Adipose tissue (tissue), 3 donors: ENCODE measurements around the gene PRAMEF11. TPM values are rescaled to one million over a fixed set of nuclear protein-coding genes. Genes with fewer than 3 reads are reported as not detected.
"Not testable (repeated sequence)": the region's sequence is repeated elsewhere in the genome, so short reads cannot be mapped to it uniquely, and the experiment has no call there.

ENCODE experiments used
- H3K27ac ChIP-seq: one replicate; pipeline ENCODE4 v1.5.1; 2013; ENCODE audit warnings: low read depth, low read length
- WGBS, 3 donors: extraction: QIAGEN DNeasy Blood & Tissue Kit; methylation state at CpG; one replicate each; pipeline ENCODE4 v1.1.7; 2013; 5-methylcytosine and 5-hydroxymethylcytosine counted together
- polyA plus RNA-seq, 3 donors: library from polyadenylated mRNA; stranded (reverse); fragments of 200-250 nt; gene quantifications; one replicate each; pipeline ENCODE4 v1.2.3, GENCODE V29; 2013
- donor health status: healthy with polysubstance abuse.
- donor health status: Bipolar disorder and iron deficiency.
- donor health status: healthy.

PRAMEF11 gene
- not detected for polyA plus RNA-seq

DNA sequence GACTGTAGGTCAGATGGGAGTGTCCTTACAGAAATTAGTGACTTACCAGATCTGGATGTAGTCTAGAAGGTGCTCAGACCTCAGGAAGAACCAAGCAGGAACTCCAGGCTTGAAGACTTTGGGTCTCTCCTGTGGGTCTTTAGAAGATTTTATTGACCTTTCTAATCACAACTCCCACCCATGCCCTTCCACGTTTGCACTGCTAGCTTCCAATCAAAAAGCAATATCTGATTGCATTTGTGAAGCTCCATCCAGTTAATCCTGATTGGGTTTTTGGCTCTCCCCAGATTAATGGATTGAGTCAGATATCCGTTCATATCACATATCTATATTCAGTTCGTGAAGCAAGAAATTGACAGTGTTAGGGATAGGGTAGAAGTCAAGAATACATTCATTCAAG is at the start of gene PRAMEF11:
Gene PRAMEF11 (minus strand): TSS at position 101 of the 400 bp plus-strand sequence. CDS start 2,621 bp downstream, outside the sequence.
- 39 to 65% (median 63%) methylated on average over 3 of the region's 3 CpGs for WGBS, 3 donors
- H3K27ac ChIP-seq = not testable (repeated sequence)

DNA sequence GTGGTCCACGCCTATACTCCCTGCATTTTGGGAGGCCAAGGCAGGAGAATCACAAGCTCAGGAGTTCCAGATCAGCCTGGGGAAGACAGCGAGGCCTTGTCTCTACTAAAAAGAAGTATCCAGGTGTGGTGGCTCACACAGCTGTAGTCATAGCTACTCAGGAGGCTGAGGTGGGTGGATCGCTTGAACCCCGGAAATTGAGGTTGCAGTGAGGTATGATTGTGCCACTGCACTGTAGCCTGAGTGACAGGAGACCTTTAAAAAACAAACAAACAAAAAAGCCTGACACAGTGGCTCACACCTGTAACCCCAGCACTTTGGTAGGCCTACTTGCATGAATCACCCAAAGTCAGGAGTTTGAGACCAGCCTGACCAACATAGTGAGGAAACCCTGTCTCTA is 47.2 kb upstream of the PRAMEF11 start:
- WGBS, 3 donors = 84 to 89% (median 87%) methylated on average over 2 to 3 of the region's 4 CpGs
- not testable (repeated sequence) for H3K27ac ChIP-seq

DNA sequence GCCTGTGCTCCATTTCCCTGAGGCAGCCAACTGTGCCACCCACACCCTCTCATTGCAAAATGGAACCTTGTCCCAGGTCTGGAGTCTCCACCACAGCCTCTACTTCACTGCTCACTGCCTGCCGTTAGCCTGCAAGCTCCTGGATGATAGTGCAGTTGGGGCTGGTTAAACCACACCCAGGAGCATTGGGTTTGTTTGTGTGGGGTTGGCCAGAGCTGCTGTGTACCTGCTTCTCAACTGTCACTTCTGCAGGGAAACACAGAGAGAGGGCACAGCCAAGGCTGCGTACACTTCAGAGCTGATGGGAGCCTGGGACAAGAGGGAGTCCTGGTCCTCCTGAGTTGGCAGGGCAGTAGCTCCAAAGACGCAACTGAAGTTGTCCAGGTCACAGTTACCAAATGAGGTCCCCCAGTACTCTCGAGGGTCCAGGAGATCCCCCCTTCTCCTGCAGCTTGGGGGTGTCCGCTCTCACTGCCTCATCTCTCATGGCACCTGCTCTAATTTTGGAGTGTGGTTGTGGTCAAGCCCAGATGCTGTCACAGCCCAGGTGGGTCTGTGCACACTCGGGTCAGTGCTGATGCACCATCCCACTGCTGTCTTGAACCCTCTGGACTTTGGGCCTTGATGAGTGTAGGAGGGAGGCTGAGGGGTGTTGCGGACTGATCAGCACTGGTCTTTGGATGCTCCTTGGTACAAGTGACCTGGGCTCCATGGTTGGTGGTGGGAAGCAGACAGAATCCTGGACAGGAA is 32.1 kb upstream of the PRAMEF11 start:
- H3K27ac ChIP-seq = not testable (repeated sequence)
- WGBS, 3 donors = 78 to 86% (median 85%) methylated on average over 4 of the region's 7 CpGs

DNA sequence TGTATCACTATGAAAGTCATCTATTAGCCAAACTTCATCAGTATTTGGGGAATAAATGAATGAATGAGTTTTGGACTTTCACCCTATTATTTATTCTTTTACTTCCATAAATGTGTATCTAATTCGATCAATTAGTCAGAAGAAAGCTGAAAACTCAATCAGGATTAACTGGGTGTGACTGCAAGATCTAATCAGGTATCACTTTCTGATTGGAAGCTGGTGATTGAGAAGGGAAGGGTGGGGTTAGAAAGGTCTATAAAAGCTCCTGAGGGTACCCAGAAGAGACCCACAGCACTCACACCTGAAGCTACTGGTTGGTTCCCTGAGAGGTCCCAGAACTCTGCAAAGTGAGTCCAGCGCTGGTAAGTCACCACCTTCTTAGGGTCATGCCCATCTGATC is 25.6 kb upstream of the PRAMEF11 start, which contains the start of gene PRAMEF2:
Gene PRAMEF2 (plus strand): TSS at position 301 of the 400 bp plus-strand sequence. CDS start 1,924 bp downstream, outside the sequence.
- 65 to 78% (median 78%) methylated on average over 1 to 2 of the region's 2 CpGs for WGBS, 3 donors
- not testable (repeated sequence) for H3K27ac ChIP-seq

DNA sequence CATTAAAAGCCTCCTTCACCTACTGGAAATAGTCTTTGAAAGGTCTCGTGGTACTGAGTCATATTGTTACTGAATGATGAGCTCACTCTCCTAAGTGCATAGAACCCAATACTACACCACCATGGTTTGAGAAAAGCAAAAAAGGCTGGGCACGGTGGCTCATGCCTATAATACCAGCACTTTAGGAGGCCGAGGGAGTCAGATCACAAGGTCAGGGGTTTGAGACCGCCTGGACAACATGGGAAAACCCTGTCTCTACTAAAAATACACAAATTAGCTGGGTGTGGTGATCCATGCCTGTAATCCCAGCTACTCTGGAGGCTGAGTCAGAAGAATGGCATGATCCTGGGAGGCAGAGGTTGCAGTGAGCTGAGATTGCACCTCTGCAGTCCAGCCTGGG is 20.6 kb upstream of the PRAMEF11 start:
- no peak overlapping the region for H3K27ac ChIP-seq
- WGBS, 3 donors = 48 to 68% (median 66%) methylated on average over 4 of the region's 4 CpGs

DNA sequence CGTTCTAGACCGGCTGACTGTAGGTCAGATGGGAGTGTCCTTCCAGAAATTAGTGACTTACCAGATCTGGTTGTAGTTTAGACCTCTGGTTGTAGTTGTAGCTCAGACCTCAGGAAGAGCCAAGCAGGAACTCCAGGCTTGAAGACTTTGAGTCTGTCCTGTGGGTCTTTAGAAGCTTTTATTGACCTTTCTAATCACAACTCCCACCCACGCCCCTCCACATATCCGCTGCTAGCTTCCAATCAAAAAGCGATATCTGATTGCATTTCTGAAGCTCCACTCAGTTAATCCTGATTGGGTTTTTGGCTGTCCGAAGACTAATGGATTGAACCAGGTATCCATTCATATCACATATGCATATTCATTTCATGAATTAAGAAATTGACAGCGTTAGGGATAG is 17.4 kb upstream of the PRAMEF11 start, which contains the start of gene HNRNPCL1:
Gene HNRNPCL1 (minus strand): TSS at position 101 of the 400 bp plus-strand sequence. CDS start 431 bp downstream, outside the sequence.
- WGBS, 3 donors = 78 to 90% (median 88%) methylated on average over 7 of the region's 7 CpGs
- H3K27ac ChIP-seq = not testable (repeated sequence)

DNA sequence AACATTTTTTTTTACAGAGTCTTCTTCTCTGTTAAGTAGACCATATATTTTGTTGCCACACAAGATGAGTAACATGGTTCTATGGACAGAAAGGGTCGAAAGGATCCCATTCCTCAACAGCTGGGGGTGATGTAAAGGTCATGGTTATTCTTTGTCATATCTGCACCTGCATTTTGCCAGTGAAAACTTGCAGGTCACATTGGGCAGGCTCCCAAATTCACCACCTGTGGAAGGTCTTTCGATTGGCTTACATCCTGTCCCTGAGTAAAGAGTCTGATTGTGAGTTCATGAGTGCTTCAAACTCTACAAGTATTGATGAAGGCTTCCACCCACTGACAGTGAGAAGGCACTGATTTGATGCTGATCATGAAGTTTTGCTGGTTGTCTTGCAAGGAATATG is 2.0 kb upstream of the PRAMEF11 start:
- H3K27ac ChIP-seq = not testable (repeated sequence)
- WGBS, 3 donors = 51 to 55% (median 55%) methylated on average over 2 of the region's 2 CpGs

DNA sequence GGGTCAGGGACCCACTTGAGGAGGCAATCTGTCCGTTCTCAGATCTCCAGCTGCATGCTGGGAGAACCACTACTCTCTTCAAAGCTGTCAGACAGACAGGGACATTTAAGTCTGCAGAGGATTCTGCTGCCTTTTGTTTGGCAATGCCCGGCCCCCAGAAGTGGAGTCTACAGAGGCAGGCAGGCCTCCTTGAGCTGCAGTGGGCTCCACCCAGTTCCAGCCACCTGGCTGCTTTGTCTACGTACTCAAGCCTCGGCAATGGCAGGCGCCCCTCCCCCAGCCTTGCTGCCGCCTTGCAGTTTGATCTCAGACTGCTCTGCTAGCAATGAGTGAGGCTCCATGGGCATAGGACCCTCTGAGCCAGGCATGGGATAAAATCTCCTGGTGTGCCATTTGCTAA is 12.1 kb downstream of the PRAMEF11 start:
- H3K27ac ChIP-seq = not testable (repeated sequence)
- WGBS, 3 donors = 68 to 76% (median 72%) methylated on average over 6 of the region's 6 CpGs

DNA sequence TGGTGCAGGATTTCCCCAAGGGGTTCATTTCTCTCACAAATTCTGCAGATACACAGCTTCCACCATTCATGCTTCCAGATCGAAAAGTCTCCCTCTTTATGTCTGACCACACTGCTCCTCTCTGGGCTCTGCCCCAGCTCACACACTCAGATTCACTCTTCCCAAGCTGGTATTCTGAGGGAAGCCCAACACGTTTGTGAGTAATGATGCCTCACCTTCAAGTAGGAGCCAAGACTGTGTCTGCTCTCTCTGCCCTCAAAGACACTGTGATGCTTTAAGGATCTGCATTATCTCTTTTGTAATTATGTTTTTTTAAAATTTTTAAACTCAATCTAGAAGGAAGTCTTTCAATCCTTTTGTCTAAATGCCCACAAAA is 19.8 kb downstream of the PRAMEF11 start:
- no peak overlapping the region for H3K27ac ChIP-seq
- WGBS, 3 donors = 41 to 56% (median 56%) methylated on average over 2 of the region's 2 CpGs

DNA sequence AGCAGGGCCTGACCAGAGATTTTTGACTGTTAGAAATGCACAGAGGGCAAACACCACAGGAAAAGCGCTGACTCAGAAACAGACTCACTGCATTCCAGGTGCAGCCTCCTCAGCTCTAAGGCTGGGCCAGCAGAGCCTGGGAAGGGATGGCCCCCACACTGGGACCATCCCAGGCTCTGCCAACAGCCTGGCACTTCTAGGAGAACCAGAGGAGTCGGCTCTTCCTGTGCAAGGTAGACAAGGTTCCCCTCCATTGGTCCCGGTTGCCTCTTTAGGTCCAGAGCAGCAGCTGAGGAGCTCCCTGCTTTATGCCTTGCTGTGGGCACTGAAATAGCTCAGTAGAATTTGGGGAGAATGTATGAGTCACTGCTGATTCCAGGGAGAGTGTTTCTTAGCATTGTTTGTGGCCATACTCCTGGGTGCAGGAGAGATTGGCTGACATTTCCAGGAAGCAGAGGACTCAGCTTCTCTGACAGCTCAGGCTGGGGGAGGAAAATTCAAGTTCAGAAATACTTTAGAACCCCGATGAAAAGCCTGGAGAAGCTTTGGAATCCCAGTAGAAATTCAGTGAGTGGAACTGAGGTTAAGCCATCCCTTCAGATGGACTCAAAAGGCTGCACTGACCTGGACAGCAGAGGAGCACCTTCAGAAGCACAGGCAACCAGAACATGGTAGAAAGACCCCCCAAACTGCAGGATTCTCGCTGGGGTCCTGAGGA is 20.4 kb downstream of the PRAMEF11 start:
- WGBS, 3 donors = 62 to 71% (median 67%) methylated on average over 5 of the region's 5 CpGs
- no peak overlapping the region for H3K27ac ChIP-seq

DNA sequence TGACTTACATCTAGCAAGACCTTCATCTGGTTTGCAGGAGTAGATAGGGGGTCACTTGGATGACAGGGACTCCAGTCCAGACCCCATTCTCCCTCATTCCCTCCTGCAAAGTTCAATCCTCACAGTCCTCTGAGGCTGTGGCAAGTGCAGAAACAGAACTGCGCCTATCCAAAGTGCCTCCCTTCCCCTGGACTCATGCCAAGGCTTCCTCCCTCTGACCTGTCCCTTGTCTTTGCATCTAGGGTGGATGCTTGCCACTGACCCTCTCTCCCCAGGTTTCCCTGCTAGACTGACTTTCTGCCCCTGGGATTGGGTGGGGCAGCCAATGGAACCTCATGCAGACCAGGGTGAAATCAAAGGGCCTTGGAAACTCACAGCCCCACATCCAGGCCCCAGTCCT is 21.3 kb downstream of the PRAMEF11 start:
- WGBS, 3 donors = 71 to 84% (median 79%) methylated on average over 1 of the region's 1 CpG

DNA sequence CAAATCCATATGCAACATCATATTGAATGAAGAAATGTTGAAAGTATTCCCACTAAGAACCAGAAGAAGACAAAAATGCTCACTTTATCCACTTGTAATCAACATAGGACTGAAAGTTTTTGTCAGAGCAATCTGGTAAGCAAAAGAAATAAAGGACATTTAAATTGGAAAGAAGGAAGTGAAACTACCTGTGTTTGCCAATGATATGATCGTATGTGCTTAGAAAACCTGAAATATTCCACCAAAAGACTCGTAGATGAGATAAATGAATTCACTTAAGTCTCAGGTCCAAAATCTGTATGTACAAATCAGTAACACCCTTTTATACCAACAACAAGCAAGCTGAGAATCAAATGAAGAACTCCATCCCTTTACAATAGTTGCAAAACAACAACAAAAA is 31.5 kb downstream of the PRAMEF11 start:
- 49 to 75% (median 70%) methylated on average over 2 of the region's 2 CpGs for WGBS, 3 donors
- no peak overlapping the region for H3K27ac ChIP-seq

More for the DNA sequence above, 21.3 kb downstream of the PRAMEF11 start:
- H3K27ac ChIP-seq = no peak overlapping the region

DNA sequence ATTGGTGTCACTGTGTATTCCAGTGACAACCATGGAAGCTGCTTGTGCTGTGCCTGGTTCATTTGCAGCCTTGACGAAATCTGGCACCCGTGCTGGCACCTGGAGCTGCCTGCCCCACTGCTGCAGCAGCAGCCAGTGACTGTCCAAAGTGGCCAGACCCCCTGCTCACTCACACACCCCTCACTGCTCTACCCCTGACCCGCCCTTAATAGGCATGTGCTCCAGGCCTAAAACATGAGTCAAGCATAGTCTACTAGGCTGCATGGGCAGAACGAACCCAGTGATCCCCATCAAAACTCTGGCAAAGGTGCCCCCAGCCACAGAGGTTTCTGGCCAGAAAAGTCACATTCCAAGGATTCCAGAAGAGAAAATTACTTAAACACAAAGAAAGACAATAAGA is 32.3 kb downstream of the PRAMEF11 start:
- 57 to 68% (median 59%) methylated on average over 4 of the region's 4 CpGs for WGBS, 3 donors
- H3K27ac ChIP-seq = no peak overlapping the region

DNA sequence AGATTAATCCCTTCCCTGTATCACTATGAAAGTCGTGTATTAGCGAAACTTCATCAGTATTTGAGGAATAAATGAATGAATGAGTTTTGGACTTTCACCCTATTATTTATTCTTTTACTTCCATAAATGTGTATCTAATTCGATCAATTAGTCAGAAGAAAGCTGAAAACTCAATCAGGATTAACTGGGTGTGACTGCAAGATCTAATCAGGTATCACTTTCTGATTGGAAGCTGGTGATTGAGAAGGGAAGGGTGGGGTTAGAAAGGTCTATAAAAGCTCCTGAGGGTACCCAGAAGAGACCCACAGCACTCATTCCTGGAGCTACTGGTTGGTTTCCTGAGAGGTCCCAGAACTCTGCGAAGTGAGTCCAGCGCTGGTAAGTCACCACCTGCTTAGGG is 40.1 kb downstream of the PRAMEF11 start, which contains the start of gene PRAMEF1:
Gene PRAMEF1 (plus strand): TSS at position 301 of the 400 bp plus-strand sequence. CDS start 1,831 bp downstream, outside the sequence.
- H3K27ac ChIP-seq = not testable (repeated sequence)
- WGBS, 3 donors = 77 to 83% (median 77%) methylated on average over 4 to 5 of the region's 5 CpGs

DNA sequence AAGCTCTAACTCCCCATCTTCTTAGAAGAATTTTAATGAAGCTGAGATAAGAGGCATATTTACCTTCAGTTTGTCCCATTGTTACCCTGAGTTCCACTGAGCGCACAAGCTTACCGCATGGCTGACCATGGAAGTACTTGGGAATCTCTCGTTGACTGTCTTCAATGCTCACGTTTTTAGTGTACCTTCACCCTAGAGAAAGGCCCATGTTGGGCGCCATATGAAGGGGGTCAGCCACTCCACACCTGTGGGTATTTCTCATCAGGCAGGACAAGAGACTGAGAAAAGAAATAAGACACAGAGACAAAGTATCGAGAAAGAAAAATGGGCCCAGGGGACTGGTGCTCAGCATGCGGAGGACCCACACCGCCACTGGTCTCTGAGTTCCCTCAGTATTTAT is 46.5 kb downstream of the PRAMEF11 start:
- H3K27ac ChIP-seq = not testable (repeated sequence)
- WGBS, 3 donors = 81 to 92% (median 87%) methylated on average over 7 to 8 of the region's 8 CpGs

DNA sequence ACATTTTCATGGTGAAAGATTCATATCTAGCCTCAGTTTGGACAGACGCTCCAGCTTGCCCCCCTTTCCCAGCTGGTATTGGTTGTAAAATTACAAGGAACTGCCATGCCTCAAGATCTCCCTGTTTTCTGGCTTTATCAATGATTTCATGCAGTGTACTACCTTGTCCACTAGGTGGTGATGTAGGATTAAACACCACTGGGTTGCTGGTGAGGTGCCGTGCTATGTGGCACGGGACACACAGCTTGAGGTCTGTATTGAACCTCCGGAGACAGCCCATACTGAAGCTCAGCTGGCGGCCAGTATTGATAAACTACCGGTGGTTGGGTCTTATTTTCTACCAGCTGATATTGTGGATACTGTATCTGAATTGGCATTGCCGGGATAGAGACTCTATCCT is 47.4 kb downstream of the PRAMEF11 start:
- WGBS, 3 donors = 29 to 48% (median 41%) methylated on average over 6 of the region's 7 CpGs
- H3K27ac ChIP-seq = not testable (repeated sequence)

DNA sequence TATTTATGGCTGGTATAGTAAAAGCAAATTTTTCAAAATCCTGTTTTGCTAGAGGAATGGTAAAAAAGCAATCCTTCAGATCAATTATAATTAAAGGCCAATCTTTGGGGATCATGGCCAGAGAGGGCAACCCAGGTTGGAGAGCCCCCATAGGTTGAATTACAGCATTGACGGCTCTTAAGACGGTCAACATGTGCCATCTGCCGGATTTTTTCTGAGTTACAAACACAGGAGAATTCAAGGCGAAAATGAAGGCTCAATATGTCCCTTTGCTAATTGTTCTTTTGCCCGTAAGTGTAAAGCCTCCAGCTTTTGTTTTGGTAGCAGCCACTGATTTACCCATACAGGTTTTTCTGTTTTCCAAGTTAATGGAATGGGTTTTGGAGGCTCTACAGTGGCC is 49.7 kb downstream of the PRAMEF11 start:
- 79 to 86% (median 81%) methylated on average over 4 of the region's 5 CpGs for WGBS, 3 donors
- H3K27ac ChIP-seq = not testable (repeated sequence)

DNA sequence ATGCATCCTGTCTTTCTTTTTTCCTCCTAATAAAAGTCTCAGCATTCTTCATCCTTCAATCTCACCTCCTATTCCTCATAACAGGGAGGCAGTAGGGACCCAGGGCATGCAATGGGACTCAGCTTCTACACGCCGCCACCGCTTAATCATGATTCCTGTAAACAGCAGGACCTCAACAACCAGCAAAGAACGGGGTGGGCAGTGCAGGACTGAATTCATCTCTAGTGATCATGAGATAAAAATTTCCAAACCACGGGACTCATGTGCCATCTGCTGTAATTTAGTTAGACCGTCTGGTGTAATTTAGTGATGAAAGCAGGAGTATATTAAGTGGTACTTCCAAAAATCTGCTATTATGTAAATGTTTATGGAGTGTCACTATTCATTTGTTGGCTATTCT is 52.3 kb downstream of the PRAMEF11 start:
- 80% methylated on average over 6 of the region's 6 CpGs for WGBS, 3 donors
- H3K27ac ChIP-seq = no peak overlapping the region

DNA sequence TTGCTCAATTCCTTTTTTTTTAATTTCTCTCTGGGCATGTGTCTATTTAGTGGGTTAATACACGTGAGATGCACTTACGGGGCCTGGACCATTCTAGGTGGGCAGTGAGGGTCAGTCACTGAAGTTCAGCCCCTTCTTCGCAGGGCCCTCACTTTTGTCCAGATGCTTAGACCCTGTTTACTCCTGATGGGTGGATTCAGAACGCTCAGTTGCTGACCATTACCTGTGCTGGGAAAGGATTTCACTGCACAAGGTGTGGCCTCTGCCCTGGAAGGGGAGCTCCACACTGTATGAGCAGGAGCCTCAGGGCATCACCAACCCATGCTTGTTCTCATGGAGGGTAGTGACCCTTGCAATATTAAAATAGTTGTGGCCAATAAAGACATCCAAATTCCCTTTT is 53.1 kb downstream of the PRAMEF11 start:
- 66 to 87% (median 84%) methylated on average over 4 of the region's 4 CpGs for WGBS, 3 donors
- no peak overlapping the region for H3K27ac ChIP-seq
